Stomach (tissue), 4 donors: ENCODE results near the gene SOCS7.

Source experiments
- EP300 ChIP-seq: sonication (generic); formaldehyde crosslinking; IDR thresholded peaks from one replicate; pipeline ENCODE4 v1.6.1; 2017; ENCODE audit warnings: antibody characterized with exemption
- POLR2A ChIP-seq, 4 donors: fragments of 450-650 bp; IDR thresholded peaks; one replicate each; pipeline ENCODE4 v1.6.1; 2016; ENCODE audit warnings: antibody characterized with exemption in 4 of 4, control low read depth in 2 of 4, mild to moderate bottlenecking in 1 of 4, moderate library complexity in 1 of 4
- POLR2AphosphoS5 ChIP-seq, 3 donors: sonication (generic); formaldehyde crosslinking; IDR thresholded peaks; one replicate each; pipeline ENCODE4 v1.6.1; 2016; ENCODE audit warnings: antibody characterized with exemption in 3 of 3
- TF ChIP-seq, protein P1 (sequence below), 7 experiments: fragments of 450-650 bp in 4 of 7; fragments of 200-600 bp in 3 of 7; sonication (generic) in 3 of 7; IDR thresholded peaks; one replicate each; pipeline ENCODE4 v1.5.1; 2016 to 2019; ENCODE audit warnings: antibody characterized with exemption in 7 of 7, control low read depth in 2 of 7, mild to moderate bottlenecking in 1 of 7

DNA sequence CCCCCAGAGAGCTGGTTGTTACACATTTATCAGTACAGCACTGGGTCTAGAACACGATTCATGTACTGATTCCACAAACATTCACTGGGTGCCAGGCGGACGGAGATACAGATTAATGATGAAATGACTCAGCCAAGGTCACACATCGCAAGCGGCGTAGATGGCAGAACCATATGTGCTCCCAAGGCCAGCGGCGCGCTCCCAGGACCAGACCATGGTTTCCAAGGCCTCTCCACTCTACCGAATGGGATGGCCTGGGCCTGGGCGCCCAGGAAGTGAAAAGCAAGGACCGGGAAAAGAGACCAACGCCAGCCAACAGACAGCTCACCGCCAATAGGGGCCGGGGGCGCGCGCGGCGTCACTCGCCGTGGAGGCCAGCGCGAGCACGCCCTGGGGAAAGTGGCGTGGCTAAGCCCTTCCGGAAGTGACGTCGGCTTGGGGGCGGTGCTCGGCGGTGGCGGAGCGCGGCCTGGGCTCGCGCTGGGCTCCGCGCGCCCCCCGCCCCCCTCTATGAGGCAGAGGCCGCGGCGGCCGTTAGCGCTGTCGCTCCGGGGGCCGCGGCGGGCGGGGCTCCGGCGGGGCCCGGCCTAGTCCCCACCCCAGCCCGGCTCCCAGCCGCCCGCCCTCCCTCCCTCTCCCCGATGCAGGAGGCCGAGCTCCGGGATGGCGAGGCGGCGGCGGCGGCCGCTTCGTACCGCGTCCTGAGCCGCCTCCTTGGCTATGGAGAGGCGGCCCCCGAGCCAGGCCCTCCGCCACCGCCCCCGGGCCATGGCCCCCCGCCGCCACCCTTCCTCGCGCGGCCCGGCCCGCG is at the start of gene SOCS7:
- TF ChIP-seq POLR2A (IDR thresholded peaks at IDR 0.05) (no peak), POLR2AphosphoS5 (IDR thresholded peaks at IDR 0.05) (peak; percentile 39 to 88 (median 80)), EP300 (no peak)
- TF ChIP-seq, protein P1, sequence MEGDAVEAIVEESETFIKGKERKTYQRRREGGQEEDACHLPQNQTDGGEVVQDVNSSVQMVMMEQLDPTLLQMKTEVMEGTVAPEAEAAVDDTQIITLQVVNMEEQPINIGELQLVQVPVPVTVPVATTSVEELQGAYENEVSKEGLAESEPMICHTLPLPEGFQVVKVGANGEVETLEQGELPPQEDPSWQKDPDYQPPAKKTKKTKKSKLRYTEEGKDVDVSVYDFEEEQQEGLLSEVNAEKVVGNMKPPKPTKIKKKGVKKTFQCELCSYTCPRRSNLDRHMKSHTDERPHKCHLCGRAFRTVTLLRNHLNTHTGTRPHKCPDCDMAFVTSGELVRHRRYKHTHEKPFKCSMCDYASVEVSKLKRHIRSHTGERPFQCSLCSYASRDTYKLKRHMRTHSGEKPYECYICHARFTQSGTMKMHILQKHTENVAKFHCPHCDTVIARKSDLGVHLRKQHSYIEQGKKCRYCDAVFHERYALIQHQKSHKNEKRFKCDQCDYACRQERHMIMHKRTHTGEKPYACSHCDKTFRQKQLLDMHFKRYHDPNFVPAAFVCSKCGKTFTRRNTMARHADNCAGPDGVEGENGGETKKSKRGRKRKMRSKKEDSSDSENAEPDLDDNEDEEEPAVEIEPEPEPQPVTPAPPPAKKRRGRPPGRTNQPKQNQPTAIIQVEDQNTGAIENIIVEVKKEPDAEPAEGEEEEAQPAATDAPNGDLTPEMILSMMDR (IDR thresholded peaks at IDR 0.05) = no peak
